HepG2 (cell line): ENCODE results near the gene CSK. TPM values are rescaled to one million over a fixed set of nuclear protein-coding genes. Genes with fewer than 3 reads are reported as not detected.

Source experiments
- EP300 ChIP-seq, 3 experiments: sonication (generic) in 1 of 3; formaldehyde crosslinking in 1 of 3; IDR thresholded peaks; 2 replicates each; pipeline versions ENCODE4 v1.5.1 to v1.6.1; 2011 to 2020; ENCODE audit warnings: low read depth in 2 of 3, low read length in 2 of 3, borderline replicate concordance in 1 of 3, improper control_type of control experiment in 1 of 3, mild to moderate bottlenecking in 1 of 3, missing genetic modification reagents in 1 of 3, moderate library complexity in 1 of 3
- GATA4 ChIP-seq: sonication (generic); IDR thresholded peaks from 2 replicates; pipeline ENCODE4 v1.6.1; 2016; ENCODE audit warnings: antibody characterized with exemption, low read depth, borderline replicate concordance
- HNF4A ChIP-seq: sonication (generic); formaldehyde crosslinking; IDR thresholded peaks from 2 replicates; pipeline ENCODE4 v1.4.0; 2020; ENCODE audit warnings: missing genetic modification reagents
- HNRNPL ChIP-seq: fragments of 200-400 bp; formaldehyde crosslinking; IDR thresholded peaks from 2 replicates; pipeline ENCODE4 v1.6.1; 2017; ENCODE audit warnings: mild to moderate bottlenecking, low read depth, low read length
- KLF16 ChIP-seq, 2 experiments: sonication (generic) in 1 of 2; formaldehyde crosslinking in 1 of 2; IDR thresholded peaks; 2 replicates each; pipeline versions ENCODE4 v1.6.1 to v1.8.0; 2016 to 2023; ENCODE audit warnings: missing genetic modification reagents in 2 of 2, missing compliant biosample characterization in 1 of 2
- LCORL ChIP-seq, 2 experiments: fragments of 450-650 bp in 1 of 2; sonication (generic) in 1 of 2; formaldehyde crosslinking in 1 of 2; IDR thresholded peaks; 2 replicates each; pipeline versions ENCODE4 v1.5.0 to v1.6.1; 2017 to 2020; ENCODE audit warnings: antibody characterized with exemption in 1 of 2, missing genetic modification reagents in 1 of 2
- MAF1 ChIP-seq: sonication (generic); formaldehyde crosslinking; IDR thresholded peaks from 2 replicates; pipeline ENCODE4 v1.5.0; 2020; ENCODE audit warnings: missing genetic modification reagents, borderline replicate concordance
- MEIS2 ChIP-seq: sonication (generic); formaldehyde crosslinking; IDR thresholded peaks from 2 replicates; pipeline ENCODE4 v1.9.0; 2021; ENCODE audit warnings: mild to moderate bottlenecking, missing genetic modification reagents
- NR2F6 ChIP-seq, 2 experiments: IDR thresholded peaks; 2 replicates each; pipeline ENCODE4 v1.6.1; 2016; ENCODE audit warnings: antibody characterized with exemption in 1 of 2, mild to moderate bottlenecking in 1 of 2
- RORA ChIP-seq: sonication (generic); formaldehyde crosslinking; IDR thresholded peaks from 2 replicates; pipeline ENCODE4 v1.5.0; 2020; ENCODE audit warnings: mild to moderate bottlenecking, missing genetic modification reagents, moderate library complexity
- RXRA ChIP-seq: sonication (generic); formaldehyde crosslinking; IDR thresholded peaks from 2 replicates; pipeline ENCODE4 v1.5.1; 2020; ENCODE audit warnings: missing genetic modification reagents
- SALL1 ChIP-seq: sonication (generic); formaldehyde crosslinking; IDR thresholded peaks from 2 replicates; pipeline ENCODE4 v1.8.0; 2022; ENCODE audit warnings: mild to moderate bottlenecking, missing genetic modification reagents
- SAP130 ChIP-seq: IDR thresholded peaks from 2 replicates; pipeline ENCODE4 v1.6.1; 2016; ENCODE audit warnings: low read depth
- SP4 ChIP-seq: sonication (generic); formaldehyde crosslinking; IDR thresholded peaks from 2 replicates; pipeline ENCODE4 v1.8.1; 2023; ENCODE audit warnings: mild to moderate bottlenecking, missing genetic modification reagents
- ZBTB1 ChIP-seq: sonication (generic); formaldehyde crosslinking; IDR thresholded peaks from 2 replicates; pipeline ENCODE4 v1.4.0; 2020; ENCODE audit warnings: missing genetic modification reagents, borderline replicate concordance
- ZMYM3 ChIP-seq: sonication (generic); formaldehyde crosslinking; IDR thresholded peaks from 2 replicates; pipeline ENCODE4 v1.5.1; 2020; ENCODE audit warnings: mild to moderate bottlenecking, missing genetic modification reagents
- ZNF138 ChIP-seq: sonication (generic); formaldehyde crosslinking; IDR thresholded peaks from 2 replicates; pipeline ENCODE4 v1.5.0; 2020; ENCODE audit warnings: mild to moderate bottlenecking, low read depth, missing genetic modification reagents
- ZNF251 ChIP-seq: sonication (generic); formaldehyde crosslinking; IDR thresholded peaks from 2 replicates; pipeline ENCODE4 v1.9.0; 2021; ENCODE audit warnings: mild to moderate bottlenecking, missing genetic modification reagents
- polyA plus RNA-seq, 8 experiments: library from polyadenylated mRNA; depleted of rRNA in 3 of 8; stranded (reverse) in 7 of 8; unstranded in 1 of 8; fragments of >200 nt; fragmentation: Illumina TruSeq in 4 of 8; extraction: Trizol in 4 of 8; gene quantifications; 2 replicates each; pipeline versions ENCODE4 v1.2.1 to v1.2.3, GENCODE V29; 2011 to 2016; ENCODE audit warnings: low read depth in 4 of 8, missing spikeins in 1 of 8, mixed read lengths in 1 of 8; ENCODE audit not compliant: insufficient read depth in 1 of 8
- total RNA-seq, 5 experiments: library from RNA; depleted of rRNA; stranded (reverse); fragments of >200 nt; fragmentation: Illumina TruSeq; extraction: Trizol; gene quantifications; 2 replicates each; pipeline ENCODE4 v1.2.3, GENCODE V29; 2016; ENCODE audit warnings: low read depth in 1 of 5
- TF ChIP-seq, protein P1 (sequence below): sonication (generic); formaldehyde crosslinking; IDR thresholded peaks from 2 replicates; pipeline ENCODE4 v1.9.0; 2021; ENCODE audit warnings: missing genetic modification reagents, borderline replicate concordance
- TF ChIP-seq, protein P2 (sequence below): sonication (generic); formaldehyde crosslinking; IDR thresholded peaks from 2 replicates; pipeline ENCODE4 v1.5.1; 2020; ENCODE audit warnings: missing genetic modification reagents, mild to moderate bottlenecking, borderline replicate concordance
- TF ChIP-seq, protein P3 (sequence below): sonication (generic); formaldehyde crosslinking; IDR thresholded peaks from 2 replicates; pipeline ENCODE4 v1.9.0; 2022; ENCODE audit warnings: missing genetic modification reagents, mild to moderate bottlenecking, borderline replicate concordance

Gene CSK
- total and polyA plus RNA-seq, 2 of the 13 experiments (the other 11 are each of a cell fraction or from before 2014, with no cell fraction given): 12.5 to 21.3 TPM

DNA sequence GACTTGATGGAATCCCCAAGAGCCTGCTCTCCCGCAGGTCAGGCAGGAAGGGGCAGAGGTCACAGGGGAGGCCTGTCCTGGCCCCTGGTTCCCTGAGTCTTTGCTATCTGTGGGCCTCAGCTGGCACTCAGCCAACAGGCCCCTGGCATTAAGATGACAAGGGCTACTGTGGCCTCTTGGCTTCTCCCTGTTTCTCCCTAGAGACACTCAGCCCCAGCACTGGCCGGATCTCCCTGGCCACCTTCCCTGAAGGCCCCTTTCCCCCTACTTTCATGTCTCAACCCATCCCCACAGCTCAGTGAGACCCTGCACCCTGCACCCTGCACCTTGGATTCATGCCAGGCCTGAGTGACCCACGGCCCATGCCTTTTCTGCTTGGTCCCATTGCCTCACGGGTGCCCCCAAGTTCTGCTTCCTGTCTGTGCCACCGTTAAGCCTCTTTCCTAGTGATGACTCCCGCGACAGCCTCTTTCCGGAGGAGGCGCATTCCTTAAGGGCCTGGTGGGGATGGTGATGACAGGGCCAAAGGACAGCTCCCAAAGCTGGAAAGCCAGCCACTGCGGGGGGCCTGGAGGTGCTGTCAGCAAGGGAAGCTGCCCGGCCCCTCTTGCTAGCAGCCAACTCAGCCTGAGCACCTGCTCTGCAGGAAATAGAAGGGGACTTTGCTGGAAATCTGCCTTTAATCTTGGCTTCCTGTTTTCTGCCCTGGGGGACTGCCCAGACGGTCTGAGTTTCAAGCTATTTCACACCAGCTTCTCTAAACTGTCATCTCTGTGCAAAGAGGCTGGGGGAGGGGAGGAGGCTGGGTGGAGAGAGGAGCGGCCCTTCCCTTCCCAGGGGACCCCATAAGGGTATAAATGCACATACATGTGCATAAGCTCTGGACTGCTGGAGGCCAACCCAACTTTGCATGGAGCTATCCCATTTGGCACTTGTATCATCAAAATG is 4.8 kb upstream of the CSK start (continued):
- TF ChIP-seq, protein P1, sequence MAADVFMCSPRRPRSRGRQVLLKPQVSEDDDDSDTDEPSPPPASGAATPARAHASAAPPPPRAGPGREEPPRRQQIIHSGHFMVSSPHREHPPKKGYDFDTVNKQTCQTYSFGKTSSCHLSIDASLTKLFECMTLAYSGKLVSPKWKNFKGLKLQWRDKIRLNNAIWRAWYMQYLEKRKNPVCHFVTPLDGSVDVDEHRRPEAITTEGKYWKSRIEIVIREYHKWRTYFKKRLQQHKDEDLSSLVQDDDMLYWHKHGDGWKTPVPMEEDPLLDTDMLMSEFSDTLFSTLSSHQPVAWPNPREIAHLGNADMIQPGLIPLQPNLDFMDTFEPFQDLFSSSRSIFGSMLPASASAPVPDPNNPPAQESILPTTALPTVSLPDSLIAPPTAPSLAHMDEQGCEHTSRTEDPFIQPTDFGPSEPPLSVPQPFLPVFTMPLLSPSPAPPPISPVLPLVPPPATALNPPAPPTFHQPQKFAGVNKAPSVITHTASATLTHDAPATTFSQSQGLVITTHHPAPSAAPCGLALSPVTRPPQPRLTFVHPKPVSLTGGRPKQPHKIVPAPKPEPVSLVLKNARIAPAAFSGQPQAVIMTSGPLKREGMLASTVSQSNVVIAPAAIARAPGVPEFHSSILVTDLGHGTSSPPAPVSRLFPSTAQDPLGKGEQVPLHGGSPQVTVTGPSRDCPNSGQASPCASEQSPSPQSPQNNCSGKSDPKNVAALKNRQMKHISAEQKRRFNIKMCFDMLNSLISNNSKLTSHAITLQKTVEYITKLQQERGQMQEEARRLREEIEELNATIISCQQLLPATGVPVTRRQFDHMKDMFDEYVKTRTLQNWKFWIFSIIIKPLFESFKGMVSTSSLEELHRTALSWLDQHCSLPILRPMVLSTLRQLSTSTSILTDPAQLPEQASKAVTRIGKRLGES: no peak
- TF ChIP-seq HNRNPL: peak; percentile 62; the same call in 1 of the 2 replicates
- TF ChIP-seq HNF4A (CRISPR knock-in tag): peak; percentile 70
- TF ChIP-seq, protein P2, sequence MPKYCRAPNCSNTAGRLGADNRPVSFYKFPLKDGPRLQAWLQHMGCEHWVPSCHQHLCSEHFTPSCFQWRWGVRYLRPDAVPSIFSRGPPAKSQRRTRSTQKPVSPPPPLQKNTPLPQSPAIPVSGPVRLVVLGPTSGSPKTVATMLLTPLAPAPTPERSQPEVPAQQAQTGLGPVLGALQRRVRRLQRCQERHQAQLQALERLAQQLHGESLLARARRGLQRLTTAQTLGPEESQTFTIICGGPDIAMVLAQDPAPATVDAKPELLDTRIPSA (CRISPR knock-in tag): no peak
- no peak for TF ChIP-seq ZNF251 (CRISPR knock-in tag)
- TF ChIP-seq KLF16 (CRISPR knock-in tag; IDR thresholded peaks at IDR 0.05): no peak
- TF ChIP-seq RORA (CRISPR knock-in tag): no peak
- no peak for TF ChIP-seq EP300 (IDR thresholded peaks at IDR 0.05; ENCODE audit: low read depth in 2 of 2, low read length in 2 of 2)
- no peak for TF ChIP-seq EP300 (CRISPR knock-in tag; IDR thresholded peaks at IDR 0.05; ENCODE audit: borderline replicate concordance)
- no peak for TF ChIP-seq ZBTB1 (CRISPR knock-in tag)
- no peak for TF ChIP-seq MAF1 (CRISPR knock-in tag)
- 0 out of 2 replicates have a peak, but pooled peaks have one; percentile 38 for TF ChIP-seq MEIS2
- peak; percentile 42 for TF ChIP-seq NR2F6 (IDR thresholded peaks at IDR 0.05)
- TF ChIP-seq NR2F6 (CRISPR knock-in tag; IDR thresholded peaks at IDR 0.05): no peak
- TF ChIP-seq, protein P3, sequence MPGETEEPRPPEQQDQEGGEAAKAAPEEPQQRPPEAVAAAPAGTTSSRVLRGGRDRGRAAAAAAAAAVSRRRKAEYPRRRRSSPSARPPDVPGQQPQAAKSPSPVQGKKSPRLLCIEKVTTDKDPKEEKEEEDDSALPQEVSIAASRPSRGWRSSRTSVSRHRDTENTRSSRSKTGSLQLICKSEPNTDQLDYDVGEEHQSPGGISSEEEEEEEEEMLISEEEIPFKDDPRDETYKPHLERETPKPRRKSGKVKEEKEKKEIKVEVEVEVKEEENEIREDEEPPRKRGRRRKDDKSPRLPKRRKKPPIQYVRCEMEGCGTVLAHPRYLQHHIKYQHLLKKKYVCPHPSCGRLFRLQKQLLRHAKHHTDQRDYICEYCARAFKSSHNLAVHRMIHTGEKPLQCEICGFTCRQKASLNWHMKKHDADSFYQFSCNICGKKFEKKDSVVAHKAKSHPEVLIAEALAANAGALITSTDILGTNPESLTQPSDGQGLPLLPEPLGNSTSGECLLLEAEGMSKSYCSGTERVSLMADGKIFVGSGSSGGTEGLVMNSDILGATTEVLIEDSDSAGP (CRISPR knock-in tag): 0 out of 2 replicates have a peak, but pooled peaks have one; percentile 32
- TF ChIP-seq SP4 (CRISPR knock-in tag): 0 out of 2 replicates have a peak, but pooled peaks have one; percentile 17
- peak; percentile 68; the same call in 1 of the 2 replicates for TF ChIP-seq SALL1 (CRISPR knock-in tag)
- peak; percentile 45; the same call in 1 of the 2 replicates for TF ChIP-seq SAP130
- peak; percentile 41; the same call in 1 of the 2 replicates for TF ChIP-seq ZMYM3
- TF ChIP-seq GATA4: no peak
- no peak for TF ChIP-seq ZNF138 (CRISPR knock-in tag)
- 0 out of 2 replicates have a peak, but pooled peaks have one; percentile 41 for TF ChIP-seq RXRA (CRISPR knock-in tag)
- peak; percentile 64 for TF ChIP-seq LCORL (IDR thresholded peaks at IDR 0.05)
- TF ChIP-seq LCORL (CRISPR knock-in tag; IDR thresholded peaks at IDR 0.05): no peak
